ENCODE data around the gene ELAVL1.
"Not testable (repeated sequence)": the region's sequence is repeated elsewhere in the genome, so short reads cannot be mapped to it uniquely, and the experiment has no call there.

The ELAVL1 gene

GRCh38 chr19:8005534-8006256 is at the start of gene ELAVL1:
TSS of gene ELAVL1 (minus strand) at chr19:8005641. CDS start at chr19:7991815, 13,826 bp downstream.
- peak; percentile 63 to 76 for DNase-seq (ENCODE audit: low read depth in 2 of 2, low spot score in 1 of 2)

DNA sequence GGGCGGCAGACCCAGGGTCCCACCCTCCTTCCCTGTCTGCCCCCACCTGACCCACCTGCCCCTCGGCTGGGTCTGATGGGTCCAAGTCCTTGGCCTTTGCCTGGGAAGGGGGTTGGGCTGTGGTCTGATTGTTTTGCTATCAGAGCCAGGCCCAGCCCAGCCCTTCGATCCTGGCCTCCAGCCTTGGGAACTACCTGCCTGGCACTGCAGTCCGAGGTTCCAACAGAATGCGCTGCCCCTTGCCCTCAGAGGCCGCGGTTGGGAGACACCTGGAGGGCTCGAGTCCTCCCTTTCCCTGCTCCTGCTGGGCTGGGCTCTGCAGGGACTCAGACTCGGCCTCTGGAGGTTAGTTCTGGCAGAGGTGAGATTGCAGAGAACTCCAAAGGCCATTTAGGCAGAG is 48.7 kb upstream of the ELAVL1 start:
- DNase-seq (ENCODE audit: low read depth in 2 of 2, low spot score in 1 of 2), result no peak

GRCh38 chr19:8052464-8052859 is 47.0 kb upstream of the ELAVL1 start, which contains the start of gene CCL25:
TSS of gene CCL25 (plus strand) at chr19:8052760. CDS start at chr19:8053050, 290 bp downstream.
- DNase-seq (ENCODE audit: low read depth in 2 of 2, low spot score in 1 of 2), result no peak

- peak; percentile 63 to 78 for DNase-seq (ENCODE audit: low read depth in 2 of 2, low spot score in 1 of 2)
These were observed 45.0 kb upstream of the ELAVL1 start for GRCh38 chr19:8050274-8051096.

DNA sequence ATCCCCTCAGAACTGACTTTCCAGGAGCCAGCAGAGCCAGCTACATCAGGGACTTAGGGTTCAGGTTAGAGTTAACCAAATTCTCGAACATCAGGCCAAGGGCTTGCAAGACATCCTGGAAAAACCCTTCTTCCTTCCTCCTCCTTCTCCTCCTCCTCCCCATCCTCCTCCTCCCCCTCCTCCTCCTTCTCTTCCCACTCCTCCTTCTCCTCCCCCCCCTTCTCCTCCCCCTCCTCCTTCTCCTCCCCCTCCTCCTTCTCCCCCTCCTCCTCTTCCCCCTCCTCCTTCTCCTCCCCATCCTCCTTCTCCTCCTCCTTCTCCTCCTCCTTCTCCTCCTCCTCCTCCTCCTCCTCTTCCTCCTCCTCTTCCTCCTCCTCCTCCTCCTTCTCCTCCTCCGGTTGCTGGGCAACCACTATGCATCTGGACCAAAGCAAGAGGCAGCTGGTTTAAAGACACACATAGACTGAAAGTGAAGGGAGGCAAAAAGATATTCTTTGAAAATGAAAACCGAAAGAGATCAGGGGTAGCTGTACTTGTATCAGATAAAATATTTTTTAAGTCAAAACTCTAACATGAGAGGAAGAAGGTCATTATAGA is 41.2 kb upstream of the ELAVL1 start:
- DNase-seq (ENCODE audit: low read depth in 2 of 2, low spot score in 1 of 2), result no peak

DNA sequence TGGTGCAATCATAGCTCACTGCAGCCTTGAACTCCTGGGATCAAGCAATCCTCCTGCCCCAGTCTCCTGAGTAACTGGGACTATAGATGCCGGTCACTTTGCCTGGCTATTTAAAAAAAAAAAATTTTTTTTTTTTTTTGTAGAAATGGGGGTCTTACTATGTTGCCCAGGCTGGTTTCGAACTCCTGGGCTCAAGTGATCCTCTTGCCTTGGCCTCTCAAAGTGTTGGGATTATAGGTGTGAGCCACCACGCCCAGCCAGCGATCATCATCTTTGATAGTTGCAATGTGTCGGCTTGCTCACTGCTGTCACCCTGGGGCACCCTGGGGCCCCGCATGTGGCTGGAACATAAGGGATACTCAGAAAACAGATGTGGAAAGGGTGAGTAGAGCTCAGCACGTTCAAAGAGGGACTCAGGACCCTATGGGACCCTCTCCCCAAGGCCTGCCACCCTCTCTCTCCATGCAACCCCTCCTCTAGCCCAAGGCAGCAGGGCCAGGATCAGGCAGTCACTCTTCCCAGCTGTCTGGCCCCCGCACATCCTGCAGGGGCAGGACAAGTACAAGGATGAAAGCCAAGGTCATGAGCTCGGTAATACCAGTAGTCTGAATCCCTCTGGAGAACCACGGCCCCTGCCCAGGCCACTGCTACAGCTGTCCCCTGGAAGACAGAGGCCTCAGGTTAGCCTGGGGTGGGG is 40.6 kb upstream of the ELAVL1 start:
- DNase-seq (ENCODE audit: low read depth in 2 of 2, low spot score in 1 of 2), result no peak

DNA sequence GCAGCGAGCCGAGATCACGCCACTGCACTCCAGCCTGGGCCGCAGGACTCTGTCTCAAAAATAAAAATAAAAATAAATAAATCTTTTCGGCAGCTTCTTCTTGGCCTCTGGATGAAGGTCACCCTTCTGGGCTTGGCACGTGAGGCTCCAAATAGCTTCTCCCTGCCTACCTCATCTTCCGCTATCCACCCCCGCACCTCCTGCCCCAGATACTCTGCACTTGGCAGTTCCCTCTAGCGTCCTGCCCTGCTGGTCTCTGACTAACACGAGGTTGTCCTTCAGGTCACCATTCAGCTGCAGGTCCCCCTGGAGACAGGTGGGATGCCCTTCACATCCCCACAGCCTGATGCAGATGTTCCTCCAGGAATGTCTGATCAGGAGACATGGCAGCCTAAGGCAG is 38.6 kb upstream of the ELAVL1 start:
- no peak for DNase-seq (ENCODE audit: low read depth in 2 of 2, low spot score in 1 of 2)

DNA sequence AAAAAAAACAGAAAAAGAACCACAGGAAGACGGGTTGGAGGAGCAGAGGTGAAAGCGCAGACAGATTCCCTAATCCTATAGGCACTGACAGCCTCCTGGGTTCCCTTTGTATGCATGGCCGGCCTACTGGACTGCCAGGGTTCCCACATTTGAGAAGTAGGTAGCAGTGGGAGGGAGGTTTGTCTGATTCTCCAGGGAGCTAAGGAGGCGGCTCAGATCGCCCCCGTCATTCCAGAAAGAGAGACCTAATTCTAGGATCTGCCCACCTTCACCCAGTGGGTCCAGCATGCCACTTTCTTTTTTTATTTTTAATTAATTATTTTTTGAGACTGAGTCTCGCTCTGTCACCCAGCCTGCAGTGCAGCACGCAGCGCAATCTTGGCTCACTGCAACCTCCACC is 37.5 kb upstream of the ELAVL1 start:
- DNase-seq (ENCODE audit: low read depth in 2 of 2, low spot score in 1 of 2), result no peak

DNA sequence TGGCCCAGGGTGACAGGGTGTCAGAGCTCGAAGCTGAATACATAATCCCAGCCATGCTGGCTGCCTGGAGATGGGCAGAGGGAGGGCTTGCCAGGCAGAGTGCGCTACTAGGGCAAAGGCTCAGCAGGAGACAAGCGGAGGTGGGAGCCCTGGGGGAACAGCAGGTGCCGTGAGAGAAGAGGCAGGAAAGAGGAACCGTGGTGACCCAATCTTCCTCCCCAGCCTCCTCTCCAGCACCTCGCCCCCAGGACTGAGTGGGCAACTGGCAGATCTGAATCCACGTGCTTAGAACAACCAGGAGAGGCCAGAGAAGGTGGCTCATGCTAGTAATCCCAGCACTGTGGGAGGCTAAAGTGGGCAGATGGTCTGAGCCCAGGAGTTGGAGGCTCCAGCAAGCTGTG is 36.1 kb upstream of the ELAVL1 start:
- no peak for DNase-seq (ENCODE audit: low read depth in 2 of 2, low spot score in 1 of 2)

DNA sequence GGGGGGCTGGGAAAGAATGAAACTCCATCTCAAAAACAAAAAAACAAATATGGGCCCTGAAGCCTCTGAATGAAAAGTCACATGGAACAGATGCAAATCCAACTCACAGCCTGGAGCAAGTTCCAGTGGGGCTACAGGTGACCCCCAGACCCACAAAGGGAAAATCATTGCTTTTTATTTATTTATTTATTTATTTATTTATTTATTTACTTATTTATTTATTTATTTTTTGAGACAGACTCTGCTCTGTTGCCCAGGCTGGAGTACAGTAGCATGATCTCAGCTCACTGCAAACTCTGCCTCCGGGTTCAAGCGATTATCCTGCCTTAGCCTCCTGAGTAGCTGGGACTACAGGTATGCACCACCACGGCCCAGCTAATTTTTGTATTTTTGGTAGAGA is 33.8 kb upstream of the ELAVL1 start:
- no peak for DNase-seq (ENCODE audit: low read depth in 2 of 2, low spot score in 1 of 2)

DNA sequence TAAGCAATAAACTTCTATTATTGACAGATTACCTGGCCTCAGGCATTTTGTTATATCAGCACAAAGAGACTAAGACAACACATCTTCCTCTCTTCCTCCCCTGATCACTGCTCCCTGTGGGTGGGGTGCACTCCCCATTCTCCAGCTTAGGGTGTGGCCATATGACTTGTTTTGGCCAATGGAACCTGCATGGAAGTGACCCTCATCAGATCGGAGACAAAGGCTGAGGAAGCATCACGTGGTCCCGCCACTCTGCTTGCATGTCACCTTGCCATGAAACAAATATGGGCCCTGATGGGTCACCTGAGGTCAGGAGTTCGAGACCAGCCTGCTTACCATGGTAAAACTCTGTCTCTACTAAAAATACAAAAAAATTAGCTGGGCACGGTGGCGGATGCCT is 33.4 kb upstream of the ELAVL1 start:
- no peak for DNase-seq (ENCODE audit: low read depth in 2 of 2, low spot score in 1 of 2)

GRCh38 chr19:8036434-8037099 is 31.1 kb upstream of the ELAVL1 start:
- no peak for DNase-seq (ENCODE audit: low read depth in 2 of 2, low spot score in 1 of 2)

DNA sequence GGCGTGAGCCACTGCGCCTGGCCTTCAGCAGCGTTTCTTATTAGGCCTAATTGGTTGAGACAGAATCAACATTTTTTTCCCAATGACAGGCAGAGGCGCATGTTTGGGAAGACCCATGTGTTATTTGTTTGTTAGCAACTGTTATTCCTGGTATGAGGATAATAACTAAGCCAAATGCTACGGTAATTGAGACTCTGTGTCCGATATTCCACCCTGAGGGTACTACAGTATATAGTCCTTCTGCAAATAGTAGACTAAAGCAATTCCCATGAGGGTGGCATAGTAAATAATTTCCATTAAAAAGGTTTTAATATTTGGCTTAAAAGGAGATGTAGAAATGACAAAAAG is 28.7 kb upstream of the ELAVL1 start:
- no peak for DNase-seq (ENCODE audit: low read depth in 2 of 2, low spot score in 1 of 2)

GRCh38 chr19:8033287-8034177 is 28.1 kb upstream of the ELAVL1 start:
- DNase-seq (ENCODE audit: low read depth in 2 of 2, low spot score in 1 of 2), result not testable (repeated sequence)

DNA sequence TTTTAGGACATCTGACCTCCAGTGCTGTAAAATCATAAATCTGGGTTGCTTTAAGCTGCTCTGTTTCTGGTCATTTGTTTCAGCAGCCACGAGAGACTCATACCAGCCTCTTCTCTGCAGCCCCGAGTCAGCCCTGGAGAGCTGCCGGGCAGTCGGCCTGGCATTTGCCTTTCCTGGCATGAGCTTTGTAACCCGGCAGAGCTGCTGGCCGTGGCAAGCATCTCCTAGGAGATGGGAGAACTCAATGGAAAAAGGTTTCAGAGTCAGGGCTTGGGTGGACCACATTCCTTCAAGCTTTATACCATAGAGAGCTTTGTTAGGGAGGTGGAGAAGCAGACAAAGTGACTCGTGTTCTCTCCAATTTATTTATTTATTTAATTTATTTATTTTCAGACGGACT is 25.5 kb upstream of the ELAVL1 start:
- DNase-seq (ENCODE audit: low read depth in 2 of 2, low spot score in 1 of 2), result no peak

GRCh38 chr19:8028951-8029491 is 23.6 kb upstream of the ELAVL1 start:
- no peak for DNase-seq (ENCODE audit: low read depth in 2 of 2, low spot score in 1 of 2)

- DNase-seq (ENCODE audit: low read depth in 2 of 2, low spot score in 1 of 2), result no peak
These were observed 19.9 kb upstream of the ELAVL1 start for GRCh38 chr19:8025316-8025715.

- DNase-seq (ENCODE audit: low read depth in 2 of 2, low spot score in 1 of 2), result not testable (repeated sequence)
These were observed 18.8 kb upstream of the ELAVL1 start for GRCh38 chr19:8024256-8024655.

DNA sequence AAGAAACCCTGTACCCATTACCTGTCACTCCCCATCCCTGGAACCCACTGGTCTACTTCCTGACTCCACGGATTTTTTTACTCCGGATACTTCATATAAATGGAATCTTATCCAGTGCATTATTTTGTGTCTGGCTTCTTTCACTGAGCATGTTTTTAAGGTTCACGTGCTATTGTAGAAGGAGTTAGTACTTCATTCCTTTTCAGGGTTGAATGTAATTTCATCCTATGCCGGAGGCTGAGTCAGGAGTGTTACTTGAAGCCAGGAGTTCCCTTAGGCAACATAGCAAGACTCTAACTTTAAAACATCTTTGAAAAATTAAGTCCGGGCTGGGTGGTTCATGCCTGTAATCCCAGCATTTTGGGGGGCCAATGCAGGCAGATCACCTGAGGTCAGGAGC is 17.9 kb upstream of the ELAVL1 start:
- DNase-seq (ENCODE audit: low read depth in 2 of 2, low spot score in 1 of 2), result no peak

DNA sequence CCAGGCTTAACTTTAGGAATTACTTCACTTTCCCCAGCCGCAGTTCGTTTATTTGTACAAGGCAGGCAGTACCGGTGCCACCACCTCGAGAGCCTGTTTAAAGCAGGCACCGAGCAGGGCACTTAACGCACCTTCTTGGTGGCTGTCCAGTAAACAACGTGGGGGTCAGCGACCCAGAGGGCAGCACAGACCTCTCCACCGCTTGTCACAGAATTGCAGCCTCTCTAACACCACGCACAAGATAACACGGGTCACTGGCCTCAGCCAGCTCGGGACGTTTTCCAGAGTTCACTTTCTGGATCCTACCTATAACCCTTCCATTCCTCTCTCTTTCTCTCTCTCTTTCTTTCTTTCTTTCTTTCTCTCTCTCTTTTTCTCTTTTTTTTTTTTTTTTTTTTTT is 16.8 kb upstream of the ELAVL1 start:
- no peak for DNase-seq (ENCODE audit: low read depth in 2 of 2, low spot score in 1 of 2)
